Measurements from ENCODE around the gene GMDS. TPM values are rescaled to one million over a fixed set of nuclear protein-coding genes. Genes with fewer than 3 reads are reported as not detected.
"Not testable (repeated sequence)": the region's sequence is repeated elsewhere in the genome, so short reads cannot be mapped to it uniquely, and the experiment has no call there.

The GMDS gene
- total and polyA plus RNA-seq, 4 donors = 7.3 to 28.3 (median 16.1) TPM

DNA sequence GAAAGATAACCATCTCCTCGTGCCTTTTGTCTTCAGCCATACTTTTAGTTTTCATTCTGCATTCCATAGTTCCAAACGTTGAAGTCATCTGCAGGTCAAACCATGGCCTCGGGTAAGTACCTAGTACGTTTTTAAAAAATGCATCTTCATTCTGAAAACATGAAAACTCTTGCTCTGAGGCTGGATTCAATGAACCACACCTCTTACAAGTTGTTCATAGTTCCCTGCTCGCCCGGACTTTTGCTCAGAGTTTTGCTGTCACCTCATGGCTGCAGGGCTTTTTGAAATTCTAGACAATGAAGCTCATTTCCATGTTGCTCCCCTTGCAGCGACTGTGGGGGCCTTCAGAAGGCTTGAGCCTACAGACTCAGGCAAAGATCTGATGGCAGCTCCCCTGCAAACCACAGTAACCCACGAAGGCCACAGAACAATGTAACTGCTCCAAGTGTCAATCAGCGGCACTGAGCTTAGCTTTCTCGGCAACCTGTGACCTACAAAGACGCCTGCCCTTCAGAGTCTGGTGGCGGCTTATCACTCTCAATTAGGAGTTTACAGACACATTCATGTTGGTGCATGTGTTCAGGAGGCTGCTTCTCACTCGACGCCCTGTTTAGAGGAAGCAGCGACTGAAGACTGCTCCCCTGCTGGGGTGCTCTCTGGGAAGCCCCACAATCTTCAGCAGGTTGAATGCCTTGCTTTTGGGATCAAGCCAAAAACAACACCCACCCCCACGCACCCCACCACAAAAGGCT is 574.5 kb downstream of the GMDS start:
- TF ChIP-seq, protein P1, sequence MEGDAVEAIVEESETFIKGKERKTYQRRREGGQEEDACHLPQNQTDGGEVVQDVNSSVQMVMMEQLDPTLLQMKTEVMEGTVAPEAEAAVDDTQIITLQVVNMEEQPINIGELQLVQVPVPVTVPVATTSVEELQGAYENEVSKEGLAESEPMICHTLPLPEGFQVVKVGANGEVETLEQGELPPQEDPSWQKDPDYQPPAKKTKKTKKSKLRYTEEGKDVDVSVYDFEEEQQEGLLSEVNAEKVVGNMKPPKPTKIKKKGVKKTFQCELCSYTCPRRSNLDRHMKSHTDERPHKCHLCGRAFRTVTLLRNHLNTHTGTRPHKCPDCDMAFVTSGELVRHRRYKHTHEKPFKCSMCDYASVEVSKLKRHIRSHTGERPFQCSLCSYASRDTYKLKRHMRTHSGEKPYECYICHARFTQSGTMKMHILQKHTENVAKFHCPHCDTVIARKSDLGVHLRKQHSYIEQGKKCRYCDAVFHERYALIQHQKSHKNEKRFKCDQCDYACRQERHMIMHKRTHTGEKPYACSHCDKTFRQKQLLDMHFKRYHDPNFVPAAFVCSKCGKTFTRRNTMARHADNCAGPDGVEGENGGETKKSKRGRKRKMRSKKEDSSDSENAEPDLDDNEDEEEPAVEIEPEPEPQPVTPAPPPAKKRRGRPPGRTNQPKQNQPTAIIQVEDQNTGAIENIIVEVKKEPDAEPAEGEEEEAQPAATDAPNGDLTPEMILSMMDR (IDR thresholded peaks at IDR 0.05; ENCODE audit: control extremely low read depth, extremely low read depth) = no peak
- ATAC-seq (ENCODE audit: insufficient read depth, low FRiP score) = no peak
- WGBS, 2 donors = 77 to 82% methylated on average over 16 of the region's 16 CpGs
- Histone ChIP-seq H3K36me3 (ENCODE audit: control insufficient read depth in 4 of 4, insufficient read depth in 4 of 4, low read length in 4 of 4) (no peaks in the 10 kb centered on the region), H3K4me1 (ENCODE audit: control insufficient read depth in 5 of 5, insufficient read depth in 5 of 5, low read length in 5 of 5) (no peaks in the 10 kb centered on the region), H3K27ac (ENCODE audit: low read depth in 1 of 2, low read length in 1 of 2) (no peak overlapping the region), H3K4me3 (no peak overlapping the region), H3K9ac (ENCODE audit: insufficient read depth in 1 of 2, low read length in 2 of 2) (no peak overlapping the region), H3K9me3 (ENCODE audit: control insufficient read depth in 4 of 4, insufficient read depth in 3 of 4, low read length in 3 of 4) (no peaks in the 10 kb centered on the region), H3K27me3 (ENCODE audit: control insufficient read depth in 3 of 3, insufficient read depth in 3 of 3, low read length in 2 of 3) (peaks cover 0 to 2% (median 0%) of the 10 kb centered on the region in 3 donors)
- no peak for DNase-seq

DNA sequence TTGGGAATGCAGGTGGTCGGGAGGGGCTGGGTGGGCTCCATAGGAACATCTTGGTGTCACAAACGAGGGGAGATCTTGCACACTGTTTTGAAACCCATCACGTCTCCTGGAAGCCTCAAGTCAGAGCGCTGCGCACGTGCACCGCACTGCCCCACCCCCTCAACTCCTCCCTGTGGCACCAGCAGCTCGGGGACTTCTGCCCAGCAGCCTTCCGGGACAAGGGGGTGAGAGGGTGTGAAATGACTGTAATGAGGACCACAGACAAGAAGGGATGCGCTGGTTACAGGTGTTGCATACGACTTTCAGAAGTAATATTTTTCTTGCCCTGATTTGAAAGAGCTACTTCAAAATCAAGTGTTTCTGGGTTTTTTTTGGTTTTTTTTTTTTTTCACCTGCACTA is 575.4 kb downstream of the GMDS start:
- H3K9ac ChIP-seq (ENCODE audit: insufficient read depth in 1 of 2, low read length in 2 of 2) = no peak overlapping the region
- no peaks in the 10 kb centered on the region for H3K36me3 ChIP-seq (ENCODE audit: control insufficient read depth in 4 of 4, insufficient read depth in 4 of 4, low read length in 4 of 4)
- ATAC-seq (ENCODE audit: insufficient read depth, low FRiP score) (no peak), DNase-seq (no peak)
- H3K9me3 ChIP-seq (ENCODE audit: control insufficient read depth in 4 of 4, insufficient read depth in 3 of 4, low read length in 3 of 4) = no peaks in the 10 kb centered on the region
- H3K27me3 ChIP-seq (ENCODE audit: control insufficient read depth in 3 of 3, insufficient read depth in 3 of 3, low read length in 2 of 3) = peaks cover 0 to 2% (median 0%) of the 10 kb centered on the region in 3 donors
- H3K4me3 ChIP-seq = no peak overlapping the region
- H3K4me1 ChIP-seq (ENCODE audit: control insufficient read depth in 5 of 5, insufficient read depth in 5 of 5, low read length in 5 of 5) = no peaks in the 10 kb centered on the region
- TF ChIP-seq, protein P1 (IDR thresholded peaks at IDR 0.05; ENCODE audit: control extremely low read depth, extremely low read depth) = no peak
- no peak overlapping the region for H3K27ac ChIP-seq (ENCODE audit: low read depth in 1 of 2, low read length in 1 of 2)
- WGBS, 2 donors = 87 to 90% methylated on average over 11 of the region's 11 CpGs

DNA sequence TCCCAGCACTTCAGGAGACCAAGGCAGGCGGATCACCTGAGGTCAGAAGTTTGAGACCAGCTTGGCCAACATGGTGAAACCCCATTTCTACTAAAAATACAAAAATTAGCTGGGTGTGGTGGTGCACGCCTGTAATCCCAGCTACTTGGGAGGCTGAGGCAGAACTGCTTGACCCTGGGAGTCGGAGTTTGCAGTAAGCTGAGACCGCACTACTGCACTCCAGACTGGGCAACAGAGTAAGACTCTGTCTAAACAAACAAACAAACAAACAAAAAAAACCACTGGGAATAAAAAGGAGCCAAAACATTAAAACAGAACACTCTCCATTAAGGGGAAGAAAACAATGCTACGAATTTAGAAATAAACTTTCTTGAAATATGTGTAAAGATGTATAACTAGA is 576.9 kb downstream of the GMDS start:
- H3K27me3 ChIP-seq (ENCODE audit: control insufficient read depth in 3 of 3, insufficient read depth in 3 of 3, low read length in 2 of 3); H3K36me3 ChIP-seq (ENCODE audit: control insufficient read depth in 4 of 4, insufficient read depth in 4 of 4, low read length in 4 of 4); H3K27ac ChIP-seq (ENCODE audit: low read depth in 1 of 2, low read length in 1 of 2); H3K4me3 ChIP-seq; H3K9me3 ChIP-seq (ENCODE audit: control insufficient read depth in 4 of 4, insufficient read depth in 3 of 4, low read length in 3 of 4); ATAC-seq (ENCODE audit: insufficient read depth, low FRiP score); DNase-seq; H3K4me1 ChIP-seq (ENCODE audit: control insufficient read depth in 5 of 5, insufficient read depth in 5 of 5, low read length in 5 of 5); H3K9ac ChIP-seq (ENCODE audit: insufficient read depth in 1 of 2, low read length in 2 of 2): not testable (repeated sequence)
- WGBS, 2 donors = 96 to 97% methylated on average over 5 of the region's 5 CpGs

DNA sequence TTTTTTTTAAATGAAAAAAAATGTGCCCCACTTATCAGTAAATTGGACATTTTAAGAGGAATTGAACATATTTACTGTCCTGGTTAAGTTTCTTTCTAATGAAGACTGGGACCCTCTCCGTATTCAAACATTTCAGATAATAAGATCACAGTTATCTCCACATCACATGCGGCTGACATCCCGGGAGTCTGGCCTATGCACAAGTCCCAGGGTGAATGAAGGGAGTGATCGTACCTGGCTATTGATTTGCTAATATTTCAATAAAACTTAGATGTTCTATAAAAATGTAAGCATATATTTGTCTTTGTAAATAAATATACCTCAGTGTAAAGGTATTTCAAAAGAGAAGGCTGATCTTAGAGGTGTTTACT is 577.6 kb downstream of the GMDS start:
- no peak overlapping the region for H3K4me3 ChIP-seq
- 97% methylated on average over 4 of the region's 4 CpGs for WGBS, 2 donors
- TF ChIP-seq, protein P1 (IDR thresholded peaks at IDR 0.05; ENCODE audit: control extremely low read depth, extremely low read depth) = no peak
- DNase-seq (no peak), ATAC-seq (ENCODE audit: insufficient read depth, low FRiP score) (no peak)
- H3K27me3 ChIP-seq (ENCODE audit: control insufficient read depth in 3 of 3, insufficient read depth in 3 of 3, low read length in 2 of 3) = peaks cover 0 to 2% (median 0%) of the 10 kb centered on the region in 3 donors
- no peaks in the 10 kb centered on the region for H3K36me3 ChIP-seq (ENCODE audit: control insufficient read depth in 4 of 4, insufficient read depth in 4 of 4, low read length in 4 of 4)
- peaks cover 0 to 2% (median 0%) of the 10 kb centered on the region in 5 donors for H3K4me1 ChIP-seq (ENCODE audit: control insufficient read depth in 5 of 5, insufficient read depth in 5 of 5, low read length in 5 of 5)
- H3K9me3 ChIP-seq (ENCODE audit: control insufficient read depth in 4 of 4, insufficient read depth in 3 of 4, low read length in 3 of 4) = no peaks in the 10 kb centered on the region
- H3K27ac ChIP-seq (ENCODE audit: low read depth in 1 of 2, low read length in 1 of 2) = no peak overlapping the region
- H3K9ac ChIP-seq (ENCODE audit: insufficient read depth in 1 of 2, low read length in 2 of 2) = no peak overlapping the region

All from lung (tissue), 12 donors.